Measurements from ENCODE around the gene IL32. TPM values are rescaled to one million over a fixed set of nuclear protein-coding genes. Genes with fewer than 3 reads are reported as not detected.
"Not testable (repeated sequence)": the region's sequence is repeated elsewhere in the genome, so short reads cannot be mapped to it uniquely, and the experiment has no call there.

The IL32 gene
- total and polyA plus RNA-seq, 4 donors: 18.2 to 137 (median 50.9) TPM

DNA sequence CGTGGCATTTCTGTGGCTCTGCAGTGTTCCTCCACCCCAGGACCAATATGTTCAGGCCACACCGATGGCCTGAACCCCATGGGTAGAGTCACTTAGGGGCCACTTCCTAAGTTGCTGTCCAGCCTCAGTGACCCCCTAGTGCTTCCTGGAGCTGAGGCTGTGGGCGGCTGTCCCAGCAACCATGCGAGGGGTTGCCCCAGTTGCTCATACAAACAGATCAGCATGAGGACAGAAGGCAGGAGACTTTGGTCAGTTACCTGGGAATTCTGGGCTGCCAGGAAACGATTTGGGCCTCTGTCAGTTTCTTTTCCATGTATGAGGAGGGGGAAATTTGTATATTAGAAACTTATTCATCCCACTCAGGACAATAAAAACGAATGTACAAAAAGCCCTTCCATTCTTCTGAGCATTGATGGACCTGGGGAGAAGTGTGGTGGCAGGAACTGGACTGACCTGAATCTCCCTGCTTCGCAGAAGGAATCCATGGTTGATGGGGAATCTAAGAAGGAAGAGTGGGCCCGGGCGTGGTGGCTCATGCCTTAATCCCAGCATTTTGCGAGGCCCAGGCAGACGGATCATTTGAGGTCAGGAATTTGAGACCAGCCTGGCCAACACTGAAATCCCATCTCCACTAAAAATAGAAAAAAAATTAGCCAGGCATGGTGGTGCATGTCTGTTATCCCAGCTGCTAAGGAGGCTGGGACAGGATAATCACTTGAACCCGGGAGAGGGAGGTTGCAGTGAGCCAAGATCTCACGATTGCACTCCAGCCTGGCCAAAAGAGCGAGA lies 4.9 kb upstream of the IL32 start:
- ATAC-seq (ENCODE audit: low FRiP score): no peak
- no peak for DNase-seq
- Histone ChIP-seq H3K27ac (ENCODE audit: low read depth in 1 of 2, low read length in 2 of 2) (no peak overlapping the region), H3K9me3 (ENCODE audit: control insufficient read depth, low read length) (no peaks in the 10 kb centered on the region), H3K4me3 (ENCODE audit: low read length in 2 of 2) (no peak overlapping the region), H3K36me3 (ENCODE audit: control insufficient read depth in 1 of 2, insufficient read depth in 2 of 2, low read length in 1 of 2) (no peaks in the 10 kb centered on the region), H3K4me1 (ENCODE audit: control insufficient read depth in 1 of 2, insufficient read depth in 2 of 2, low read length in 2 of 2) (no peaks in the 10 kb centered on the region), H3K27me3 (ENCODE audit: control insufficient read depth in 1 of 2, insufficient read depth in 2 of 2, low read length in 1 of 2) (no peaks in the 10 kb centered on the region)
- WGBS, 2 donors: 74 to 82% methylated on average over 14 of the region's 14 CpGs
- intact Hi-C loops (cut with DNase I): loop anchor here in 1 of 2 donors (5.0 kb wide), 1 partner anchor 107 kb away; no protein-coding TSS in a partner anchor

GRCh38 chr16:3062553-3062952 lies 2.9 kb upstream of the IL32 start:
- Histone ChIP-seq H3K27me3 (ENCODE audit: control insufficient read depth in 1 of 2, insufficient read depth in 2 of 2, low read length in 1 of 2) (no peaks in the 10 kb centered on the region), H3K4me1 (ENCODE audit: control insufficient read depth in 1 of 2, insufficient read depth in 2 of 2, low read length in 2 of 2) (no peaks in the 10 kb centered on the region), H3K4me3 (ENCODE audit: low read length in 2 of 2) (no peak overlapping the region), H3K36me3 (ENCODE audit: control insufficient read depth in 1 of 2, insufficient read depth in 2 of 2, low read length in 1 of 2) (no peaks in the 10 kb centered on the region), H3K9me3 (ENCODE audit: control insufficient read depth, low read length) (no peaks in the 10 kb centered on the region), H3K27ac (ENCODE audit: low read depth in 1 of 2, low read length in 2 of 2) (no peak overlapping the region)
- no peak for ATAC-seq (ENCODE audit: low FRiP score)
- intact Hi-C loops (cut with DNase I): loop anchor here in 1 of 2 donors (5.0 kb wide), 1 partner anchor 105 kb away; no protein-coding TSS in a partner anchor
- no peak for DNase-seq
- 89 to 90% methylated on average over 6 of the region's 6 CpGs for WGBS, 2 donors

DNA sequence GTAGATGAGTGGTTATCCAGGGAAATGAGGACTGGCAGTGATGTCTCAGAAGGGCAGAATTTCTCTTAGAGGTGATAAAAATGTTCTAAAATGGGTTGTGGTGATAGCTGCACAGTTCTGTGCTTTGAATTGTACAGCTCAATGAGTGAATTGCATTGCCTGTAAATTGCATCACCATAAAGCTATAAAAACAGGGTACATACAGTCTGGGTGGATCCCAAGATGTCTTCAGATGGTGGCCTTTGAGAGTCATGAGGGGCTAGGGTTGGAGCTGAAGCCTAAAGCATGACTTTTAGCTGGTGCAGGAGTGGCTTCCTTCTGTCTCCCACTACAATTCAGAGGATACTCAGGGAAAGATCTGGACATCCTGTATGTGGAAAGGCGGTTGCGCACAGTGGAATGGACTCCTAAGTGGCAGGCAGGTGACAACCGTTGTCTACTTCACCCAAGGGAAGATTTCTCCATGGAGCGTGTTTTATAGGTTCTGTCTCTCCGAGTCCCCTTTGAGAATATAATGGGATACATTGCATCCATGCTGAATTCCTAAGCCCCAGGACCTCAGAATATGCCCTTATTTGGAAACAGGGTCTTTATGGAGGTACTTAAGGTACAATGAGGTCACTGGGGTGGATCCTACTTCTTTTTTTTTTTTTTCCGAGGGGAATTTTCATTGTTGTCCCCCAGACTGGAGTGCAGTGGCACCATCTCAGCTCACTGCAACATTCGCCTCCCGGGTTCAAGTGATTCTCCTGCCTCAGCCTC lies 1.6 kb upstream of the IL32 start:
- no peaks in the 10 kb centered on the region for H3K27me3 ChIP-seq (ENCODE audit: control insufficient read depth in 1 of 2, insufficient read depth in 2 of 2, low read length in 1 of 2)
- H3K4me3 ChIP-seq (ENCODE audit: low read length in 2 of 2): no peak overlapping the region
- no peak for ATAC-seq (ENCODE audit: low FRiP score)
- H3K4me1 ChIP-seq (ENCODE audit: control insufficient read depth in 1 of 2, insufficient read depth in 2 of 2, low read length in 2 of 2): no peaks in the 10 kb centered on the region
- no peaks in the 10 kb centered on the region for H3K36me3 ChIP-seq (ENCODE audit: control insufficient read depth in 1 of 2, insufficient read depth in 2 of 2, low read length in 1 of 2)
- 92 to 95% methylated on average over 8 of the region's 8 CpGs for WGBS, 2 donors
- intact Hi-C loops (cut with DNase I): loop anchor here (2.0 to 5.0 kb wide), 2 partner anchors 49 to 103 kb away; partner anchors contain the start of gene ZNF205 (in 1 of the 2)
- H3K9me3 ChIP-seq (ENCODE audit: control insufficient read depth, low read length): no peaks in the 10 kb centered on the region
- no peak overlapping the region for H3K27ac ChIP-seq (ENCODE audit: low read depth in 1 of 2, low read length in 2 of 2)
- DNase-seq: no peak

GRCh38 chr16:3065742-3066439 lies 451 bp downstream of the IL32 start:
- WGBS, 2 donors: 86 to 88% methylated on average over 25 to 26 of the region's 26 CpGs
- Histone ChIP-seq H3K27ac (ENCODE audit: low read depth in 1 of 2, low read length in 2 of 2) (no peak overlapping the region), H3K4me3 (ENCODE audit: low read length in 2 of 2) (no peak overlapping the region), H3K36me3 (ENCODE audit: control insufficient read depth in 1 of 2, insufficient read depth in 2 of 2, low read length in 1 of 2) (no peaks in the 10 kb centered on the region), H3K27me3 (ENCODE audit: control insufficient read depth in 1 of 2, insufficient read depth in 2 of 2, low read length in 1 of 2) (no peaks in the 10 kb centered on the region), H3K9me3 (ENCODE audit: control insufficient read depth, low read length) (no peaks in the 10 kb centered on the region), H3K4me1 (ENCODE audit: control insufficient read depth in 1 of 2, insufficient read depth in 2 of 2, low read length in 2 of 2) (no peaks in the 10 kb centered on the region)
- intact Hi-C loops (cut with DNase I): loop anchor here in 1 of 2 donors (2.0 kb wide), 1 partner anchor 47 kb away; the partner anchor contains the start of gene ZNF205
- DNase-seq (no peak), ATAC-seq (ENCODE audit: low FRiP score) (no peak)

DNA sequence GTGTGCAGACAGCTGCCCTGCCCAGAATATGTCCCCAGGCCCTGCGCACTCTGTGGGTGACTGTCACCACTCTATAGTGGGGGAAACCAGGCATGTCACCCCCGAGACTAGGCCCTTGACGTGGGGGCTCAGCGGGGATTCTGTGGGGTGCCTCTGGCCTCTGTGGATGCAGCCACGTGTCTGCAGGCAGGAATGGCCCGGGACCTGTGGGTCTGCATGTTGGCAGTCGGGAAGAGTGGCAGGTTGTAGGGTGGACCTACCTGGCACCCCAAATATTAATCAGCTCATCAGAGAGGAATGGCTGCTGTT lies 954 bp downstream of the IL32 start:
- Histone ChIP-seq H3K36me3 (ENCODE audit: control insufficient read depth in 1 of 2, insufficient read depth in 2 of 2, low read length in 1 of 2) (no peaks in the 10 kb centered on the region), H3K27me3 (ENCODE audit: control insufficient read depth in 1 of 2, insufficient read depth in 2 of 2, low read length in 1 of 2) (no peaks in the 10 kb centered on the region), H3K4me3 (ENCODE audit: low read length in 2 of 2) (no peak overlapping the region), H3K27ac (ENCODE audit: low read depth in 1 of 2, low read length in 2 of 2) (no peak overlapping the region), H3K4me1 (ENCODE audit: control insufficient read depth in 1 of 2, insufficient read depth in 2 of 2, low read length in 2 of 2) (no peaks in the 10 kb centered on the region), H3K9me3 (ENCODE audit: control insufficient read depth, low read length) (no peaks in the 10 kb centered on the region)
- ATAC-seq (ENCODE audit: low FRiP score): no peak
- 92 to 95% methylated on average over 7 of the region's 7 CpGs for WGBS, 2 donors
- DNase-seq: no peak
- intact Hi-C loops (cut with DNase I): no loop called here

DNA sequence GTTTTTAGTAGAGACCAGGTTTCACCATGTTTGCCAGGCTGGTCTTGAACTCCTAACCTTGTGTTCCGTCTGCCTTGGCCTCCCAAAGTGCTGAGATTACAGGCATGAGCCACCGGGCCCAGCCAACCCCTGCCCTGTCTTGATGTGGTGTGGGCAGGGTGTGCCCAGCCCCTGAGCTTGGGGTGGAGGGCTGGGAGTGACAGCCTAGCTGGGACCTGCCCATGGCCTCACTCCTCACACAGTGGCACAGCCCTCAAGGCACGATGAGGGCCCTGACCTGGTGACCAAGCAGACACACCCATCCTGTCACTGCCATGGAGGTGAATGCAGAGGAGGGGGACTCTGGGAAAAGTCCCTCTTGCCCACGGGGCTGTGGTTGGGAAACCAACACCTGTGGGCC lies 3.0 kb downstream of the IL32 start:
- Histone ChIP-seq H3K4me1 (ENCODE audit: control insufficient read depth in 1 of 2, insufficient read depth in 2 of 2, low read length in 2 of 2) (no peaks in the 10 kb centered on the region), H3K27me3 (ENCODE audit: control insufficient read depth in 1 of 2, insufficient read depth in 2 of 2, low read length in 1 of 2) (no peaks in the 10 kb centered on the region), H3K27ac (ENCODE audit: low read depth in 1 of 2, low read length in 2 of 2) (no peak overlapping the region), H3K4me3 (ENCODE audit: low read length in 2 of 2) (no peak overlapping the region), H3K36me3 (ENCODE audit: control insufficient read depth in 1 of 2, insufficient read depth in 2 of 2, low read length in 1 of 2) (no peaks in the 10 kb centered on the region), H3K9me3 (ENCODE audit: control insufficient read depth, low read length) (no peaks in the 10 kb centered on the region)
- DNase-seq (peak in 1 of 2 donors; percentile 32), ATAC-seq (ENCODE audit: low FRiP score) (no peak)
- WGBS, 2 donors: 74 to 78% methylated on average over 4 of the region's 4 CpGs
- intact Hi-C loops (cut with DNase I): no loop called here

DNA sequence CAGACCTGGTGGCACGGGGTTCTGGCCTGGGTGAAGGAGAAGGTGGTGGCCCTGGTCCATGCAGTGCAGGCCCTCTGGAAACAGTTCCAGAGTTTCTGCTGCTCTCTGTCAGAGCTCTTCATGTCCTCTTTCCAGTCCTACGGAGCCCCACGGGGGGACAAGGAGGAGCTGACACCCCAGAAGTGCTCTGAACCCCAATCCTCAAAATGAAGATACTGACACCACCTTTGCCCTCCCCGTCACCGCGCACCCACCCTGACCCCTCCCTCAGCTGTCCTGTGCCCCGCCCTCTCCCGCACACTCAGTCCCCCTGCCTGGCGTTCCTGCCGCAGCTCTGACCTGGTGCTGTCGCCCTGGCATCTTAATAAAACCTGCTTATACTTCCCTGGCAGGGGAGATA lies 3.7 kb downstream of the IL32 start:
- H3K4me3 ChIP-seq (ENCODE audit: low read length in 2 of 2); intact Hi-C loops (cut with DNase I); DNase-seq; H3K27ac ChIP-seq (ENCODE audit: low read depth in 1 of 2, low read length in 2 of 2); H3K27me3 ChIP-seq (ENCODE audit: control insufficient read depth in 1 of 2, insufficient read depth in 2 of 2, low read length in 1 of 2); H3K4me1 ChIP-seq (ENCODE audit: control insufficient read depth in 1 of 2, insufficient read depth in 2 of 2, low read length in 2 of 2); H3K9me3 ChIP-seq (ENCODE audit: control insufficient read depth, low read length); ATAC-seq (ENCODE audit: low FRiP score); H3K36me3 ChIP-seq (ENCODE audit: control insufficient read depth in 1 of 2, insufficient read depth in 2 of 2, low read length in 1 of 2): not testable (repeated sequence)
- WGBS, 2 donors: 84 to 88% methylated on average over 10 of the region's 11 CpGs

DNA sequence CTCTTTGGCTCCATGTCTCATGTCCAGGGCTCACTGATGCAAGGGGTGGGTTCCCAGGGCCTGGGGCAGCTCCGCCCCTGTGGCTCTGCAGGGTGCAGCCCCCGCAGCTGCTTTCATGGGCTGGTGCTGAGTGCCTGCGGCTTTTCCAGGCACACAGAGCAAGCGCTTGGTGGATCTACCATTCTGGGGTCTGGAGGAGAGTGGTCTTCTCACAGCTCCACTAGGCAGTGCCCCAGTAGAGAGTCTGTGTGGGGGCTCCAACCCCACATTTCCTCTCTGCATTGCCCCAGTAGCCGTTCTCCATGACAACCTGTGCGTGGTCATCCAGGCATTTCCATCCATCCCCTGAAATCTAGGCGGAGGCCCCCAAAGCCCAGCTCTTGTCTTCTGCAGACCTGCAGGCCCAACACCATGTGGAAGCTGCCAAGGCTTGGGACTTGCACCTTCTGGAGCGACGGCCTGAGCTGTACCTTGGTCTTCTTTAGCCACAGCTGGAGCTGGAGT lies 5.2 kb downstream of the IL32 start:
- intact Hi-C loops (cut with DNase I): no loop called here
- no peak overlapping the region for H3K4me3 ChIP-seq (ENCODE audit: low read length in 2 of 2)
- no peaks in the 10 kb centered on the region for H3K27me3 ChIP-seq (ENCODE audit: control insufficient read depth in 1 of 2, insufficient read depth in 2 of 2, low read length in 1 of 2)
- no peaks in the 10 kb centered on the region for H3K36me3 ChIP-seq (ENCODE audit: control insufficient read depth in 1 of 2, insufficient read depth in 2 of 2, low read length in 1 of 2)
- no peak for ATAC-seq (ENCODE audit: low FRiP score)
- H3K4me1 ChIP-seq (ENCODE audit: control insufficient read depth in 1 of 2, insufficient read depth in 2 of 2, low read length in 2 of 2): no peaks in the 10 kb centered on the region
- H3K9me3 ChIP-seq (ENCODE audit: control insufficient read depth, low read length): no peaks in the 10 kb centered on the region
- WGBS, 2 donors: 85 to 88% methylated on average over 9 of the region's 9 CpGs
- no peak overlapping the region for H3K27ac ChIP-seq (ENCODE audit: low read depth in 1 of 2, low read length in 2 of 2)
- DNase-seq: no peak
